A549 treated with ZK216348 at 1 μM for 4 hours (cell line): ENCODE data around the gene CSAD. TPM values are rescaled to one million over a fixed set of nuclear protein-coding genes. Genes with fewer than 3 reads are reported as not detected.

Source experiments
- total RNA-seq: library from RNA; stranded (reverse); fragments of 200-300 nt; extraction: Qiagen RNA extraction; gene quantifications from 5 replicates; pipeline ENCODE4 v1.2.3, GENCODE V29; 2022; ENCODE audit warnings: low read depth

The CSAD gene
- 3.1 to 10.9 TPM (median 7.6 TPM) in 5 replicates for total RNA-seq

GRCh38 chr12:53180220-53180930 is at the start of gene CSAD, which contains the start of gene ZNF740:
CSAD (minus strand) TSS chr12:53180925; CDS start chr12:53173470, 7,455 bp downstream.
ZNF740 (plus strand) TSS chr12:53180722; CDS start chr12:53181984, 1,262 bp downstream.

GRCh38 chr12:53207042-53207441 is 26.3 kb upstream of the CSAD start, which contains the start of gene ITGB7:
ITGB7 (minus strand) TSS chr12:53207251; CDS start chr12:53200443, 6,808 bp downstream.

Other genes starting within 250 kb of the CSAD start
- 2,322 to 2,859 TPM (median 2,818 TPM) in 5 replicates for gene KRT18, start 231.8 kb downstream of the CSAD start, total RNA-seq
- gene EIF4B, start 174.5 kb downstream of the CSAD start, total RNA-seq: 266 to 393 TPM (median 311 TPM) in 5 replicates
- 26.9 to 52.9 TPM (median 44.2 TPM) in 5 replicates for gene TNS2, start 130.9 kb downstream of the CSAD start, total RNA-seq
- 25.6 to 40.9 TPM (median 38.3 TPM) in 5 replicates for gene SPRYD3, start 101.5 kb downstream of the CSAD start, total RNA-seq
- gene IGFBP6, start 83.3 kb downstream of the CSAD start, total RNA-seq: 122 to 254 TPM (median 227 TPM) in 5 replicates
- 0.14 to 0.75 TPM (median 0.23 TPM) in 5 replicates for gene SOAT2, start 77.4 kb downstream of the CSAD start, total RNA-seq
- 14.2 to 19.0 TPM (median 15.8 TPM) in 5 replicates for gene ZNF740, start 203 bp downstream of the CSAD start, total RNA-seq
- 0.35 to 0.95 TPM (median 0.41 TPM) in 5 replicates for gene ITGB7, start 26.3 kb upstream of the CSAD start, total RNA-seq
- gene RARG, start 51.3 kb upstream of the CSAD start, total RNA-seq: 19.7 to 30.7 TPM (median 29.4 TPM) in 5 replicates
- gene ESPL1, start 87.4 kb upstream of the CSAD start, total RNA-seq: 10.5 to 24.6 TPM (median 22.1 TPM) in 5 replicates
- 459 to 605 TPM (median 496 TPM) in 5 replicates for gene PFDN5, start 114.6 kb upstream of the CSAD start, total RNA-seq
- 66.3 to 92.7 TPM (median 86.6 TPM) in 5 replicates for gene MYG1, start 118.8 kb upstream of the CSAD start, total RNA-seq
- gene AAAS, start 140.7 kb upstream of the CSAD start, total RNA-seq: 66.2 to 81.3 TPM (median 77.4 TPM) in 5 replicates
- not detected in 5 replicates for gene SP7, start 155.4 kb upstream of the CSAD start, total RNA-seq
- gene SP1, start 199.3 kb upstream of the CSAD start, total RNA-seq: 16.9 to 28.2 TPM (median 22.8 TPM) in 5 replicates
- 0.88 to 2.1 TPM (median 1.3 TPM) in 5 replicates for gene AMHR2, start 242.9 kb upstream of the CSAD start, total RNA-seq